GM19397 (cell line): ENCODE results near the gene PPP1R12A.

Source experiments
- ATAC-seq: cut with Tn5 transposase; IDR thresholded peaks from one replicate; pipeline ENCODE4 v1.9.1; 2021; ENCODE audit warnings: mild to moderate bottlenecking, moderate library complexity; ENCODE audit not compliant: unreplicated experiment

The PPP1R12A gene

DNA sequence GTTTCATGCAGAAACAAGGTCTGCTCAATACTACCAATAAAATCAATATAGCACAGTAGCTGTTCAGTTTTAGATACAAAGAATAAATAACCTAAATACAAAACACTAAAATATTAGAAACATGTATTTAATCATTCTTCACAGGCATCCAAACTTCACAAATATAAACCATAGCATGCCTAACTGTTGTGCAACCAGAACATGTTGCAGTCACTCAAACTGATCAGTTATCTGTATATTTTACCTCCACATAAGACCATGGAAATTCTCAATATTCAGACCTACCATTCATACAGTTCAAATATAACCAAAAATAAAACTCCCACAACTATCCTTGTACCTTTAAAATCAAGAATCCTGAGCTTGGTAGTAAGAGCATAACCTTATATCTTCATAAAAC, 161.0 kb downstream of the PPP1R12A start:
- no peak for ATAC-seq

DNA sequence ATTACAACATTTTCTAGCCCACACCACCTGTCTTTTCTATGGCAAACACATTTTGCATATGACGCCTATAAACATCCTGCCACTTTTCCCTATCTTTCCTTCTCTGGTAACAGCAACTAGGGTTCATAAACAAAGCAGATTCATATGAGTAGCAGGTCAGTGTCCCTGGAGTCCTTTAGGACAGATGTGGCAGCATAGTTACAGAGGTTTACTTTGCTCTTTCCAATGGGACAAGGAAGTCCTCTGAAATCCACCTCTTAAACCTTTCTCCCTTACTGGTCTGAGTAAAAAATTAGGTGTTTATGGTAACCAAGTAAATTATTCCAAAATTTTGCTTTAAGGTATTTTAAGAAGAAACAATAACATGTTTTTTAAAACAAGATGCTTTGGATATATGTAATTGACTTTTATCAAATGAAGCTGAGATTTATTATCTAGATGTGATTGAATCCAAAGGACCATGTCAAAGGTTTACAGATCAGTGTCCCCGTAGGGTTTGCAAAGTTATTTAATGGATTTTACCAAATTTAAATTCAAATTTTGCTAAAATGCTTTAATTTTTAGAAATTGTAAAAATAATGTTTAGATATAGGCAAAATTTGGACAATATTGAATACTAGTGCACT, 164.9 kb downstream of the PPP1R12A start:
- ATAC-seq = no peak

GRCh38 chr12:79769189-79769859, 165.6 kb downstream of the PPP1R12A start:
- no peak for ATAC-seq

DNA sequence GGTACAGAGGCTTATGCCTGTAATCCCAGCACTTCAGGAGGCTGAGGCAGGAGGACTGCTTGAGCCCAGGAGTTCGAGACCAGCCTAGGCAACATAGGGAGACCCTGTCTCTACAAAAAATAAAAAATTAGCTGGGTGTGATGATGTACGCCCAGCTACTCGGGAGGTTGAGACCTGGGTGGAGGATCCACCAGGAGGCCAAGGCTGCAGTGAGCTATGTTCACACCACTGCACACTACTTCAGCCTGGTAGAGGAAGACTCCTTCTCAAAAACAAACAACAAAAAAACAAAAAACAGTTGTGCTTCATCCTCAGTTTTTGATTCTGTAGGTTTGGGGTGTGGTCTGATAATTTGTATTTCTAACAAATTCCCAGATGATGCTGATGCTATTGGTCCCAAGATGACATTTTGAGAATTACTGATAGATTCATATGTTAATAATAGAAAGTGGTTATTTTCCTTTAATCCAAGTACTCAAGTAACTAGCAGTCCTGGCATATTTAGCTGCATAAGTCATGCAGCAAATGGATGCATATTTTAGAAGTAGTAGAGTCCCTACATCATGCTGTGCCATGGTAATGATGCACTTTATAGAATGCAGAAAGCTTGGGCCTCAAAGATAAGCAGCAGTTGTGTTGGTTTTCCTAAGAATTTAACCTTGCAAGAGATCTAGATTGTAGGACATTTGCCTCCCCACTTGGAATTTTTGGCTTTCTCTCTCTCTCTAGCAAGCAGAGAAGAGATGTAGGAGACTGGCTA, 168.0 kb downstream of the PPP1R12A start:
- ATAC-seq = no peak

DNA sequence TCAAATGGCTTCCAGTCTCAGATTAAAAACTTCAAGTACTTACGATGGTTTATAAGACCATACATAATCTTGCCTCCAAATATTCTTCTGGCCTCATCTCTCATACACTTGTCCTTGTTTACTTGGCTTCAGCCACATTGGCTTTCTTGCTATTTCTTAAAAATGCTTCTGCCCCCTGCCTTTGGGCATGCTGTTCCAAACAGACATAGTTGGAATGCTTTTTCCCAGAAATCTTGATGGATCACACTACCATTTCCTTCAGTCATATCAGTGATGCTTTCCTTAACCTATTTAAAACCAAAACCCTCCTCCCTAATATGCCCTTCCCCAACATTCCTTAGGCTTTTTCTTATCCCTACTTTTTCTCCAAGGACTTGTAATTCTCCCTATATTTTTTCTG, 169.7 kb downstream of the PPP1R12A start:
- ATAC-seq = no peak

GRCh38 chr12:79764641-79765040, 170.3 kb downstream of the PPP1R12A start:
- no peak for ATAC-seq

GRCh38 chr12:79763766-79764452, 171.0 kb downstream of the PPP1R12A start:
- no peak for ATAC-seq

- no peak for ATAC-seq
These were observed 173.6 kb downstream of the PPP1R12A start for GRCh38 chr12:79761341-79761740.

- ATAC-seq = no peak
These were observed 187.6 kb downstream of the PPP1R12A start for GRCh38 chr12:79747274-79747673.

DNA sequence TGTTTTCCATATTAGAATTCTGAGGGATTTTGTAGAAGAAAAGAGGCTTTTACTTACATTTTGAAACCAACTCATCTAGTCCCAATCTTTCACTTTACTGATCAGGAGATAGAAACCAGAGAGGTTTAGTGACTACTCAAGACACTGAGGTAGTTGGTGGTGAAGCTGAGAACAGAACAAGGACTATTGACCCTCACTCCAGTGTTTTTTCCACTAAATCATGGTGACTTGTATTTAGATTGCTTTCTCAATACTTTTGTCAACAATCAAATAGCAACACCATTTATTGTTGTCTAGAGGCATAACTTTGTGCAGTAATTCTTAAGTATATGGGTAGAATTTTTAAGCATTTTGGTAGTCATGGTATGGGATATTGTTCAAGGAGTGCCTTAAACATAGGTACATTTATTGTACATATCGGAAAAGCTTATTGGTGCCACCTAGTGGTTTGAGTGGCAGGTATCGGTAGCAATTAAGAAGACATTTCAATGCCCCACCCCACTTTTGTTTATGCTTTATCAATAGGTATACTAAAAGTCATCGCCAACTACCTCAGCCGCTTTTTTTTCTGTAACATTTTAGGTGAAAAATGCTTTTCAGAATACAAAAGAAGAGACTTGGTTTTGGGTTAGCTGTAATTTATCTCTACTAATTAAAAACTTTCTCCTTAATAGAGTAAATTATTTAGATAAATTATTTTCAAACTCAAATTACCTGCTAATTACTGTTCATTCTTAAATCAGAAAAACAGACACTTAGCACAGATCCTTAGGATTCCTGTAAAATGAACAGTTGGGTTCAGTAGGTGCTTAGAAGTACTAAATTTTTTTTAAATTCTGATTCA, 196.8 kb downstream of the PPP1R12A start:
- no peak for ATAC-seq

- ATAC-seq = no peak
These were observed 202.3 kb downstream of the PPP1R12A start for GRCh38 chr12:79732638-79733037.

GRCh38 chr12:79725987-79726386, 208.9 kb downstream of the PPP1R12A start:
- no peak for ATAC-seq
